ENCODE measurements around the gene ACTL7B.

GRCh38 chr9:108900176-108900575 lies 44.4 kb upstream of the ACTL7B start:
- TF ChIP-seq EZH2 (IDR thresholded peaks at IDR 0.05; ENCODE audit: borderline replicate concordance, low read length) (no peak), CTCF (conservative IDR thresholded peaks at IDR 0.05 in 1 of 2, IDR thresholded peaks at IDR 0.05 in 1 of 2; ENCODE audit: extremely low read depth in 1 of 2, insufficient read depth in 1 of 2, low read depth in 1 of 2, low read length in 2 of 2) (no peak)
